Fibroblast of upper back skin (primary cell): Measurements from ENCODE around the gene ACTL6B.
A peak's percentile ranks its signal among the peaks of the same experiment; 100 is the strongest.

ENCODE experiments used
- DNase-seq: peaks from one replicate; pipeline ENCODE4 v3.0.0-alpha.2; 2013

Gene ACTL6B

DNA sequence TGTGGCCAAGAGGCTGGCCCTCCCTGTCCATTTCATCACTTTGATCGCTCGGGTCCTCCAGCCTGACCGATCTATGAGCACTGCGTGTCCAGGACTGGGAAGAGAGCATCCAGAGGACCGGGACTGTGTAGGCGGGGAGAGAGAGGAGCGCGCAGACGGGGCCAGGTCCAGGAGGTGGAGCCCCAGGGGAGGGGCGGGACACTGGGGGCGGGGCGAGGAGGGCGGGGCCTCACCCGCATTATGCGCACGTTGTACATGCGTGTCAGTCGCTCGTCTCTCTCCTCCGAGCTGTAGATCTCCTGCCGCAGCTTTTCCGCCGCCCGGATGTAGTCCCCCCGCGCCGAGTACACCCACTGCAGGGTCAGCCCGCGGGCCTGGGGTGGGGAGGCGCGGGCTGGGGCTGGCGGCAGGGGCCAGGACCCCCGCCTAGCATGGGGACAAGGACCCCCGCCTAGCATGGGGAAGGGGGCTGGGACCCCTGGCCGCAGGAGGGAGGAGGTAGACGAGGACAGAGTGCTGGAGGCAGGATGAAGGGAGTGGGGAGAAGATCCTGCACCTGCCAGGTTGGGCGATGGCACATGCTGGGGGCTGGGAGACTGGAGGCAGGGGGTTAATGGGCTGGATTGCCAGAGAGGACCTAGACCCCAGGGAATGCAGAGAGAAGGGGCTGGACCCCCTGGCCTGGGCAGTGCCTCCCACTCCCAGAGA, 29.6 kb downstream of the ACTL6B start:
- peak; percentile 81 for DNase-seq

- no peak for DNase-seq
Observed at GRCh38 chr7:100626055-100626454, 30.2 kb downstream of the ACTL6B start.

DNA sequence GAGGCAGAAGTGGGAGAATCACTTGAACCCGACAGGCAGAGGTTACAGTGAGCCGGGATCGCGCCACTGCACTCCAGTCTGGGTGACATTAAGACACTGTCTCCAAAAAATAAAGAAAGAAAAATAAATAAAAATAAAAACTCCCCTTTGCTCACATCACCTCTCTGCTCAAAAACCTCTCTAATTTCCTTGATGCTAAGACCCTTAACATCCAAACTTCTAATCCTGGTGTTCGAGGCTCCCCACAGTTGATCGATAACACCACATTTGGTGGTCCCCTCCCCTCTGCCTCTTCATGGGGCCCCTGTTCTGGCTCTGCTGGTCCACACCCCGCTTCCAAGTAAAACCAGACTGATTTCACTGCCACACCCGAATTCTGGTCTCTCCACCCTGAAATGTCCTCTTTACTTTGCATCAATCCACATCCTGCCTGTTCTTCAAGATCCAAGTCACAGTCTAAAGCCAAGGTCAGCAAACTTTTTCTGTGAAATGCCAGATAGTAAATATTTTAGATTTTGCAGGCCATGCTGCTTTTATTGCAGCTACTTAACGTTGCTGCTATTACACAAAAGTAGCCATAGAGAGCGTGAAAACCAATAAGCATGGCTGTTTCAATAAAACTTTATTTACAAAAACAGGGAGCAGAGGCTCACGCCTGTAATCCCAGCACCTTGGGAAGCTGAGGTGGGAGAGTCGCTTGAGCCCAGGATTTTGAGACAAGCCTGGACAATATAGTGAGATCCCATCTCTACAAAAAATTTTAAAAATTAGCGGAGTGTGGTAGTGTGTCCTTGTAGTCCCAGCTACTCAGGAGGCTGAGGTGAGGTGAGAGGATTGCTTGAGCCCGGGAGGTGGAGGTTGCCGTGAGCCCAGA, 32.1 kb downstream of the ACTL6B start:
- DNase-seq = no peak

GRCh38 chr7:100621554-100621953, 34.7 kb downstream of the ACTL6B start:
- DNase-seq = no peak

GRCh38 chr7:100620804-100621203, 35.4 kb downstream of the ACTL6B start:
- DNase-seq = no peak

- DNase-seq = no peak
Observed at GRCh38 chr7:100620239-100620638, 36.0 kb downstream of the ACTL6B start.

DNA sequence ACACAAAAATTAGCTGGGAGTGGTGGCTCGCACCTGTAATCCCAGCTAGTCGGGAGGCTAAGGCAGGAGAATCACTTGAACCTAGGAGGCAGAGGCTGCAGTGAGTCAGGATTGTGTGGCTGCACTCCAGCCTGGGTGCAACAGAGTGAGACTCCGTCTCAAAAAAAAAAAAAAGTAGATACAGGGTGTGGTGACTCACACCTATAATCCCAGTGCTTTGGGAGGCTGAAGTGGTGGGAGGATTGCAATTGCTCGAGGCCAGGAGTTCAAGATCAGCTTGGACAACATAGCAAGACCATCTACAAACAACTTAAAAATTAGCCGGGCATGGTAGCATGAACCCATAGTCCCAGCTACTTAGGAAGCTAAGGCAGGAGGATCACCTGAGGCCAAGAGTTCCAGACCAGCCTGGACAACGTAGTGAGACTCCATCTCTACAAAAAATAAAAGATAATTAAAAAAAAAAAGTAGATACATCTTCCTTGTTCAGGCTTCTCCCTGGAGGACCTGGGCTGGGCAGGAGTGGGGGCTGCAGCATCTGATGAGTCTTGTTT, 41.9 kb downstream of the ACTL6B start:
- no peak for DNase-seq

GRCh38 chr7:100613412-100614175, 42.7 kb downstream of the ACTL6B start:
- no peak for DNase-seq

DNA sequence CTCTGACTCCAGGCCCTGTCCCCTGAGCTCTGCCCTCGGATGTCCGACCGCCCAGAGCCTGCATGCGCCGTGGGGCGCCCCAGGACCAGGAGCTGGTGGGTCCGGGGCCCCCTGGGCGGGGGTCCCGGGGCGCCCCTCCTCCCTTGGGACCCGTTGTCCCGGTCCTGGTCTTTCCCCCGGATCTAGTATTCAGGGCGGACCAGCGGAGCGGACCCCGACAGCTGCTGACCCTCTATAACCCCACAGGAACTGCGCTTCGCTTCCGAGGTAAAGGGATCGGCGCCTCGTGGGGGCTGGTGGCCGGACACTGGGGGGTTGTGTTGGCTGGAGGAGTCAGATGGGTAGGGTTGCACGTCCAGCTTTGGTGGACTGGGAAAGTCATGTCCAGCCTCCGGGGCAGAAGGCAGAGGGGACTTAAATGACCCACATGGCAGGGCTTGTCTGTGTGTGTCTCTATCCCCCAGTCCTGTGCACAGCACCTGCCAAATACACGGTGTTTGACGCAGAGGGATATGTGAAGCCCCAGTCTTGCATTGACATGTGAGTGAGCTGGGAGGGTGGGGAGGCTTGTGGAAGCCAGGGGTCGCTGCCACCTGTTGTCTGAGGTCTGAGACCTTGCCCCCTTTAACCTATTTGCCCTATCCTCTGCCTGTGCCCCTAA, 43.4 kb downstream of the ACTL6B start:
- DNase-seq = no peak

DNA sequence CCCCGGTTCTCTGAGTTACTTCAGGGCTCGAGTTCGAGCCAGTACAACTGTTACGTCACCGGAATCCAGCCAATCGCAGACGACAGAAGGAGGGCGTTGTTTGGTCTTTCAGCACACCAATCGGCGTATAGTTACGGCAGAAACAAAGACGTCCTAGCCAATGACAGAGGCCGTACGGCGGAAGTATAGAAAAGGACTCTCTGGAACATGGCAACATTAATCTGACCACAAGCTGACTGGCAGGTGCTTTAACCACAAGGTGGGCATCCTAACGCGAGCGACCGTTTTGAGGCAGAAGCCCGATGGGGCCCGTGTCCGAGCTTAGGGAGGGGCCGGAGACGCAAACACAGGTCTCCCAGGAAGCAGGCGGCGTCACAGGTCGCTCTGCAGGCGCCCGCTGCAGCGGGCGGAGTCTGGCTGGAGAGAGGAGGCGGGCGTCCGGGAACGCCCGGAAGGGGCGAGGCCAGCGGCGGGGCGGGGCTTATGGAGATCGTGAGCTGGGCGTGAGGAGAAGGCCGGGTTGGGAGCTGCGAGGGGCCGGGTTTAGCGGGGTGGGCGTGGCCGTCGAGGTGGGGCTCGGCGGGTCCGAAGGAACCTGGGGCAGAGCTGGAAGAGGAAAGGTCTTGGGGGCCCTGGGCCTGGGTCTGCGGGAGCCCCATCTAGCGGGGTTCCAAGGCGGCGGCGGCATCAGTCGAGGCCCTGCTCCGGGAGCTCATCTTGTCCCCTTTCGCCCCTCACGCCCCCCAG, 44.1 kb downstream of the ACTL6B start, which contains the start of gene MOSPD3:
TSS of gene MOSPD3 (plus strand) at position 558 of the 747 bp plus-strand sequence. CDS start 252 bp downstream, outside the sequence.
- peak; percentile 99 for DNase-seq

DNA sequence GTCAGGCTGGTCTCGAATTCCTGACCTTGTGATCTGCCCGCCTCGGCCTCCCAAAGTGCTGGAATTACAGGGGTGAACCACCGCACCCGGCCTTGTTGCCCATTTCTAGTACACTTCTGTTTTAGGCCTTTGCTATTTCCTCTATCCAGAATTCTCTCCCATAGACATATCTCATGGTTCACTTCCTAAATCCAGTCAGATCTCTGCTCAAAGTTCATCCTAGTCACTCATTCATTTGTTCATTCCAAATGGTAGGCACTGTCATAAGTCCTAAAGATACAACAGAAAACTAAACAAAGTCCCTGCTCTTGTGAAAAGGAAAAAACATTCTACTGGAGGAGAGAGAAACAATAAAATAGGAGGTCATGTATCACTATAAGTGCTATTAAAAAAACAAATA, 46.3 kb downstream of the ACTL6B start:
- no peak for DNase-seq

GRCh38 chr7:100607111-100607510, 49.1 kb downstream of the ACTL6B start:
- DNase-seq = no peak

DNA sequence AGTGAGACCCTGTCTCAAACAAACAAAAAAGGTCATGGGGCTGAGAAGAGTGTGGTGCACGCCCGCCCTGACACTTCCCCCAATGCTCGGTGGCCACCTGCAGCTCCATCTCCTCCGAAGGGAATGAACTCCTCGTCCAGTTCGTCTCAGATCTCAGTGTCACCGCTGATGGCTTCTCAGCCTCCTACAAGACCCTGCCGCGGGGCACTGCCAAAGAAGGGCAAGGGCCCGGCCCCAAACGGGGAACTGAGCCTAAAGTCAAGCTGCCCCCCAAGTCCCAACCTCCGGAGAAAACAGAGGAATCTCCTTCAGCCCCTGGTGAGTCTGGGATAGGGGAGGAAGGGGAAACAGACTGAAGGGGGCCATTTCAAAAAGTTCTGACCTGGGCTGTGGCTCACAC, 49.9 kb downstream of the ACTL6B start:
- no peak for DNase-seq

DNA sequence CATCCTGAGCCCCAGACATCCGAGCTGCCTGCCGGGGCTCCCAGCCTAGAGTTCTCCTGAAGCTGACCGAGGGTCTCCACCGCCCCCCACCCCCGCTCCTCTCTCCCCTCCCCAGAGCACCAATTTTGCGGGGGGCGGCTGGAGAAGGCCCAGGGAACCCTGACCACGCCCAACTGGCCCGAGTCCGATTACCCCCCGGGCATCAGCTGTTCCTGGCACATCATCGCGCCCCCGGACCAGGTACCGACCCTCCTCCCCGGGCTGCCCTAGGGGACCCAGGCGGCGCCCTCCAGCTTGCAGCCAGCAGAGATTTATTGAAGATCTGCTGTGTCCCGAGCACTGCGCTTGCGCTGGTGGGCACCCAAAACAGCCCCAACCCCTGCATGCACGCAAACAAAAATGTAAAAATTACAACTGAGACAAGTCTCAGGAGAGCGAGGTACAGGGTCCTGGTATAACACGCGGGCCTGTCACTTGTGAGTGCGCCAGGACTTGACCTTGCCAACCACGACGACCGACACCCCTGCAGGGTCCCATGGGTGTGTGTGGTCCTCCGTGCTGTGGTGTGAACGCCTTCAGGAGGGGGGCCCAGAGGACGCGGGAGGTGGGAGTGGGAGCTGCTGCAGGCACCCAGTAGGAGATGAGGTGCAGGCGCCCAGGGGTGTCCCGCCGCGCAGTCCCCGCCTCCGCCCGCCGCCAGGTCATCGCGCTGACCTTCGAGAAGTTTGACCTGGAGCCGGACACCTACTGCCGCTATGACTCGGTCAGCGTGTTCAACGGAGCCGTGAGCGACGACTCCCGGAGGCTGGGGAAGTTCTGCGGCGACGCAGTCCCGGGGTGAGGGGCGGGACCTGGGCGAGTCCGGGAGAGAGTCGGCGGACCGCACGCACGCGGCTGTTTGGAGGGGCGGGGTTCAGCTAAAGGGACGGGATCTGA, 51.0 kb downstream of the ACTL6B start:
- DNase-seq = no peak

GRCh38 chr7:100604028-100604975, 51.9 kb downstream of the ACTL6B start:
- peak; percentile 85 for DNase-seq

- peak; percentile 47 for DNase-seq
Observed at GRCh38 chr7:100603726-100604027, 52.6 kb downstream of the ACTL6B start.

- DNase-seq = peak; percentile 97
Observed at GRCh38 chr7:100602889-100603725, 53.1 kb downstream of the ACTL6B start.

DNA sequence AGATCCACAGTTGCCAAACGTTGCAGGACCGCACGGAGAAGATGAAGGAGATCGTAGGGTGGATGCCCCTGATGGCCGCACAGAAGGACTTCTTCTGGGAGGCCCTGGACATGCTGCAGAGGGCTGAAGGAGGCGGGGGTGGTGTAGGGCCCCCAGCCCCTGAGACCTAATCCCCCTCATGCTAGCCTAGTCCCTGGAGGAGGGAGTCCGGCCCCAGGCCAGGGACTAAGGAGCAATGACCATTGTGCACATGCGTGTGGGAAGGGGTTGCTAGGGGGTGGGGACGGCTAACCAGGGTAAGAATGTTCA, 55.6 kb downstream of the ACTL6B start:
- DNase-seq = no peak
